H1 (cell line): ENCODE measurements around the gene KCTD2. TPM values are rescaled to one million over a fixed set of nuclear protein-coding genes. Genes with fewer than 3 reads are reported as not detected.

ENCODE experiments used
- GTF2F1 ChIP-seq: IDR thresholded peaks from 2 replicates; pipeline ENCODE4 v1.6.1; 2012; ENCODE audit warnings: low read depth, low read length, improper control_type of control experiment, borderline replicate concordance
- polyA plus RNA-seq, 7 experiments: library from polyadenylated mRNA; depleted of rRNA in 3 of 7; stranded (reverse) in 5 of 7; unstranded in 2 of 7; fragments of >200 nt in 5 of 7; fragments of 200-250 nt in 2 of 7; gene quantifications; 1 replicate in 5 of 7; 2 replicates in 1 of 7; 4 replicates in 1 of 7; pipeline versions ENCODE4 v1.2.1 to v1.2.3, GENCODE V29; 2011 to 2013; ENCODE audit warnings: missing spikeins in 2 of 7, mixed read lengths in 2 of 7
- total RNA-seq: library from RNA; stranded (reverse); fragmentation: NEBNext Ultra II Directional; extraction: Animal tissue kit (Norgen Biotek cat#: 25700); gene quantifications from 2 replicates; pipeline ENCODE4 v1.2.1, GENCODE V29; 2021

The KCTD2 gene
- total and polyA plus RNA-seq, 2 of the 8 experiments (the other 6 are each of a cell fraction or from before 2014, with no cell fraction given), result 33.7 to 36.8 TPM

GRCh38 chr17:75093548-75094158, 46.6 kb downstream of the KCTD2 start (continued):
- TF ChIP-seq GTF2F1, result no peak
